GM19238 (cell line): ENCODE results near the gene CRYGS.
"Not testable (repeated sequence)": the region's sequence is repeated elsewhere in the genome, so short reads cannot be mapped to it uniquely, and the experiment has no call there.

Experiments
- DNase-seq: peaks from one replicate; pipeline ENCODE4 v3.0.0; 2011; ENCODE audit warnings: low spot score; ENCODE audit not compliant: insufficient read length

The CRYGS gene

GRCh38 chr3:186552408-186553031 is 8.3 kb upstream of the CRYGS start:
- no peak for DNase-seq

- no peak for DNase-seq
These were observed 7.2 kb upstream of the CRYGS start for GRCh38 chr3:186551387-186551786.

- no peak for DNase-seq
These were observed 5.3 kb upstream of the CRYGS start for GRCh38 chr3:186549497-186549896.

DNA sequence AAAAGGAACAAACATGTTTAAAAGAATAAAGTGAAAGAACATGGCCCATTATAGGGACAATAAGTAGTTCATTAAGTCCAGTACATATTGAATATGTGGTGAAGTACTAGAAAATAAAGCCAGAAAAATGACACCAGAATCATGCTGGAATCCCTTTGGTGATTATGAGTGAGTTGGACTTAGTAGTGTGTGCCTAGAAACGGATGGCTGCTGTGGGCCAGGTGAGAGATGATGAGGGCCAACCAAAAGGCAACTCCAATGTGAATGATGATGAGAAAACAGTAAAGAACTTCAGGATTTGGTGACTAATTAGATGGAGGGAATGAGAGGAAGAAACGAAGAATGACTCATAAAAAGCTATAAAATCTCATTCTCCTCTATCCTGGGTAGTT is 3.3 kb downstream of the CRYGS start:
- no peak for DNase-seq

- no peak for DNase-seq
These were observed 3.9 kb downstream of the CRYGS start for GRCh38 chr3:186540221-186540834.

- DNase-seq = no peak
These were observed 5.4 kb downstream of the CRYGS start for GRCh38 chr3:186538779-186539178.

DNA sequence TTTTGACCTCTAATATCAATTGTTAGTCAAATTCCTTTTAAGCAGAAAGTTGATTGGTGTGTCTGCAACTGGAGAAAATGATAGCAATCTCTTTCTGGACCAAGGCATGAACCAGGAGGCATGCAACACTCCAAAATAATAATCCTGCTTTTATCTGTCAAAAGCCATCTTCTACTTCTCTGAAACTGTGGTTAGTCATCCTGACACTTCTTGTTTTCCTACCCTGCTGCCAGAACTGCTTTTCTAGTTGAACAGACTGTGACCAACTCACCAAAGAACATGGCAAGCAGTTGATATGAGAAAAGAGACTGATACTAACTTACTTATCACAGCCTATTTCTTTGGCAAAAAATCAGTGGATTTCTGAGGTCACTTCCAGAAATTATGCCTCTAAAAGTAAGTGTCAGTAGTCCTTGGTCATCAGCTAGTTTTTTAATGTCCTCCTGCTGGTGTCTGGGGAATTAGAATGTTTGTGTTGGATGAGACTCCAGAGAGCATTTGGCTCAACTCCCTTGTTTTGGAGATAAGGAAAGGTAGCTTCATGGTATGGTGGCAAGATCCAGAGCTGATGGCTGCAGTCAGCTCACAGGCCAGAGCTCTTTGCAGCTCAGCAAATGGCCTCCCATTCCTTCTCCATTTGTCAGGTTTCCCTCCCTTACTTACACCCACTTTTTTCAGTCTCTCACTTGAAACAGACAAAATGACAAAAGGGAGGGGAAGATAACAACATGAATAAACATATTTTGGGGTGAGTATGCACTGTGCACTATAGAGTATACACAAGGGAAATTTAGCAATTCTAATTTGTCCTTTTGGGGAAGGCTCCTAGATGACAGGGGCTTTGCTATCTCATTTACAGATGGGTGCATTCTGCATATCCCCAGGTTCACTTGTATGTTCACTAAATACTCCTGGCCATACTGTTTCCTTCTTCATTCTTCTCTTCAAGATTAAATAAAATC is 7.0 kb downstream of the CRYGS start:
- DNase-seq = no peak

- DNase-seq = no peak
These were observed 10.0 kb downstream of the CRYGS start for GRCh38 chr3:186534113-186534669.

DNA sequence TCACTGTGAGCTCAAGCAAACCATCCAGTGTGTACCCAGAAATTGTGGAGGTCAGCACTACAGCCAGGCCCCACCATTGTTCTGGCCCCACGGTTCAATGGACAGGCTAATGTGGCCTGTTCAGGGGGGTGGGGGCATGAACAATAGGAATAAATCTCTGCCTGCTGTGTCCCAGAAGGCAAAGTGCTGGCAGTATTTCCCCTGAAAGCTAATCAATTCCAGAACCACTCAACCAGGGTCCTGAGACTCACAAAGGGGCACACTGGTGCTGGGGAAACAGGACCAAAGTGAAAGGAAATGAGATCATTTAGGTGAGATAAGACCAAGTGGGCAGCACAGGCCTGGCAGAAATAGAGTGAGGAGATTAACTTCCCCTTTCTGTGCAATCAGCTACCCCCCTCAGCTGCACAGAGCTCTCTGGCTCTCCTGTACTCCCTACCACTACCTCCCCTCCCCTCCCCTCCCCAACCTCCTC is 11.5 kb downstream of the CRYGS start:
- DNase-seq = no peak

DNA sequence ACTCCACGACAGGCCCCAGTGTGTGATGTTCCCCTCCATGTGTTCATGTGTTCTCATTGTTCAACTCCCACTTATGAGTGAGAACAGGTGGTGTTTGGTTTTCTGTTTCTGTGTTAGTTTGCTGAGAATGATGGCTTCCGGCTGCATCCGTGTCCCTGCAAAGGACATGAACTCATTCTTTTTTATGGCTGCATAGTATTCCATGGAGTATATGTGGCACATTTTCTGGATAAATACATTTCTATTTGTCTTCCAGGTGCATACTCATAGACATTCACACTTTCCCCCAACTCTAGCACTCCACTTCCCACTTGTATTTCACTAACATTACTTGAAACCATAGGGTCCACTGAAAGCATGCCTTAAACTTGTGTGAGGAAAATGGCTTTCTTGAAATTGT is 12.5 kb downstream of the CRYGS start:
- not testable (repeated sequence) for DNase-seq

DNA sequence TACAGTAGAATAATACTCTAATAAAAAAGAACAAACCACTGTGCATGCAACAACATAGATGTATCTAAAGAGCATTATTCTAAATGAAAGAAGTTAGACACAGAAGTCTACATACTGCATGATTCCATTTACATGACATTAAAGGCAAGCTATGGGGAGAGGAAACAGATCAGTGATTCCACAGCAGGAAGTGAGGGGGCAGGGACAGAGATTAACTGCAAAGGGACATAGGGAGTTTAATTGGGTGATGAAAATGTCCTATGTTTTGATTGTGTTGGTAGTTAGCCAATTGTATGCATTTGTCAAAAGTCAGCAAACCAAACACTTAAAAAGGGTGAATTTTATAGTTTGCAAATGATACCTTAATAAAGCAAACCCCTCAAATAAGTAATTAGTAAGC is 13.8 kb downstream of the CRYGS start:
- DNase-seq = no peak

GRCh38 chr3:186529201-186529999 is 14.8 kb downstream of the CRYGS start:
- no peak for DNase-seq

DNA sequence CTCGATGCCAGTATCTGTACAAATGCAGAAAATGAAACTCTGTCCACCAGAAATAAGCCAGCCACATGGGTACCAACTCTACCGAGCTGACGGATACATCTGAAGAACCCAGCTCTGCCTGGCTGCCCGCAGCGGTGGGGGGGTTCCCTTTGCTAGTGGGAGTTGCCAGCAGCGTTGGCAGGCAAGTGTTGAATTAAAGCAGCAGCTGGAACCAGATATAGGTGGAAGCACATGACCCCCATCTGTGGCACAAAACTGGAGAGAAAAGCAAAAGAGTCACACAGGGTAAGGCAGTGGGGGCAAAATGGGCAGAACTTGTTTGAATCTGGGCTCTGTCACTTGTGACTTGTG is 17.9 kb downstream of the CRYGS start:
- DNase-seq = no peak

GRCh38 chr3:186525369-186526255 is 18.6 kb downstream of the CRYGS start:
- no peak for DNase-seq

- no peak for DNase-seq
These were observed 19.6 kb downstream of the CRYGS start for GRCh38 chr3:186524616-186525015.

DNA sequence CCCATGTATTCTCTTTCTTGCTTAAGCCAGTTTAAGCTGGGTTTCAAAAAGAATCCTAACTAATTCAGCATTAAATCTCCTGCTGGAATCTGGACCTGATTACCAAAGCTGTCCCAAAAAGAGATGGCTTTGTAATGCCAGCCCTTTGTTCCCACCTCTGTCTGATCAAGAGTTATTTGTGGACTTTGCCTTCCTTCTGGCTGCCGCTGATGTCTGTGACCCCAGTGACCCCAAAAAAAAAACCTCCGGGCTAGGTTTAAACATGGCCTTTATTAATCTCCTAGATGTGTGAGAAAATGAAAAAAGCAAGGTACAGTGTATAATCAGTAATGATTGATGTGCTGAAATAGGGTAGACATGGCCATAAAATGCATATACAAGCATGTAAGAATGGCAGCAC is 20.7 kb downstream of the CRYGS start:
- no peak for DNase-seq

DNA sequence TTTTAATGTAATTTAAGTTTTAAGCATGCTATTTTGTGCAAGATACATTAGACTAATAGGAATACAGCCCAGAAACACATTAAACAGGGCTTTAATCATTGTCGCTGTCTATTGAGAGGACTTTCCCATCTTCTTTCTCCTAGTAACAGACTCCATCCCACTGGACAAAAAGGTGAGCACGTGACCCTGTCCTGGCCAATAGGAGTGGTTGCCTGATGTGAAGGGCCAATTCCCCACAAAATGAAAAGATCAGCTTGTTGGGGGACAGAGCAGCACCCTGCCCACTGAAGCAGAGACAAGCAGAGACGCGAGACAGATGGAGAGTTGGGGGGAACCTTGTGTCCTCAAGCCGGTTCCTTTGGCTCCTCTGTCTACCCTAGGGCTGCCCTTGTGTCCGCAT is 21.2 kb downstream of the CRYGS start:
- no peak for DNase-seq

DNA sequence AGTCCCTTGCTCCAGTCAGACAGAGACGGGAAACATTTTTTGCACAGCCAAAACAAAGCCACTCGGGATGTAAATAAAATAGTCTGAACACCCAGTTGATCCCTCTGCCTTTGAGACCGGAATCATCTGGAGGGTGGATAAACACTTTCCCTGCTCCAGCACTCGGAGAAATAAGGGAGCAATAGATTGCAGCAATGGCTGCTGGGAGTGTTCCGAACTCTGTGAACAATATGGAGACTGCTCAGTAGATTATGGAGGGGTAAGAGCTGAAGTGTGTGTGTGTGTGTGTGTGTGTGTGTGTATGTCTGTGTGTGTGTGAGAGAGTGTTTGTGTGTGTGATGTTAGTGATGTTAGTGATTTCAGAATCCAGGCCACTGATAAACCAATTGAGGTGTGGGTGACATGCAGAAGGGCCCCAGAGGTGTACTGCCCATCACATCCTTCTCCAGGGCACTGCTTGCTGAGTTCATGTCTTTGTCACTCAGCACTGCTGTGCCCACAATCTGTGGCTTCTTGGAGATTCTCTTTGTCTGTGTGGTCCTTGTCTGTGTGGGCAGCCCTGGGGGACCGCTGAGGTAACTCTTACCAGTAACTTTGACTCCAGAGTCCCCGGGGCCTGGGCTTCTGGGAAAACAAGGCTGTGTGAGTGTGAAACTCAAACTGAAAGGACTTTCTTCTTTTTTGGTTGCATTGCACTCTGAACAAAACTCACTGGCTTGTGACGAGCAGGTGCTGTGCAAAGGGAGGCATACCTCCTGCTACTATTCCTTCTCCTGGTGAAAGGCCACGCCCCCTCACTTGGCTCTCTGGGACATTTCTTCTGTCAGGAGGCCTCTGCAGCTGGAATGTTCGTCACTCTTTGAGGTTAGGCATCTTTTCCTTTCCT is 23.0 kb downstream of the CRYGS start:
- no peak for DNase-seq

DNA sequence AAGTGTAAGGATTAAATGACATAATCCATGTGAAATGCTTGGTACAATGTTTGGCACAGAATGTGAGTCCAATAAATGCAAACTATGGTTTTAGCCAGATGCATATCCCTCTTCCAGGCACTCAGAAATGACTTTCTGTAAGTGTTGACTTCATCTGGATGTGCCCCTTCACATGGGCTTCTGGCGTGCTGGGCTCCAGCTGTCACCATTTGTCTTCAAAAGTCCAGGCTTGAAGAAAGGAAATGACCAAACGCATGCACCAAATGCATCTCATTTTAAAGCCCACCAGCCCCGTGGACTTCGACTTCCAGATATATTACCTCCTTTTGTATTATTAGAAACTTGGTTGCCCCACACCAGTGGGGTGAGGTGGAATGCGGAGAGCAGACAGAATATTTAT is 23.7 kb downstream of the CRYGS start:
- DNase-seq = no peak
